SU-DHL-6 (cell line): ENCODE data around the gene USB1.

Experiments
- CTCF ChIP-seq: fragments of 200-600 bp; sonication (generic); IDR thresholded peaks from one replicate; pipeline ENCODE4 v1.5.1; 2017; ENCODE audit warnings: antibody characterized with exemption, mild to moderate bottlenecking, low read length, moderate library complexity; ENCODE audit not compliant: insufficient read depth, poor library complexity, severe bottlenecking
- EZH2phosphoT487 ChIP-seq: fragments of 200-600 bp; sonication (generic), shearing (Covaris generic); conservative IDR thresholded peaks from 2 replicates; pipeline ENCODE4 v1.6.1; 2018; ENCODE audit warnings: mild to moderate bottlenecking, antibody characterized with exemption, low read length, moderate library complexity, mixed read lengths

- TF ChIP-seq CTCF (no peak), EZH2phosphoT487 (no peak)
Measured at GRCh38 chr16:58009856-58010416, 8.7 kb downstream of the USB1 start.
